Measurements from ENCODE around the gene FANCC.

- TF ChIP-seq CTCF (IDR thresholded peaks at IDR 0.05) (peak in 8 of 12 donors; percentile 19 to 35 (median 29)), POLR2A (IDR thresholded peaks at IDR 0.05) (no peak)
Measured at GRCh38 chr9:95116002-95116807, 201.3 kb downstream of the FANCC start.
